HCT116 (cell line): ENCODE measurements around the gene SEMA7A. TPM values are rescaled to one million over a fixed set of nuclear protein-coding genes. Genes with fewer than 3 reads are reported as not detected.

Source experiments
- ATAC-seq: fragments of 200-7000 bp; cut with Tn5 transposase; 2 replicates; pipeline ENCODE4 v1.9.1; 2020; ENCODE audit warnings: mild to moderate bottlenecking, moderate library complexity
- BruUV-seq: library from RNA; stranded (reverse); fragments of 400-500 nt; replicated peaks from 2 replicates; lab custom pipeline; 2021; lab: Mats Ljungman, UMichigan
- CTCF ChIA-PET: fragments of 300-600 bp; sonication (Branson Sonifier 250); formaldehyde crosslinking; loops from one replicate; lab custom pipeline; 2021; ENCODE audit warnings: antibody characterized with exemption; lab: Charles Lee
- POLR2A ChIA-PET: fragments of 300-600, 350-600 bp; sonication (Branson Sonifier 250); formaldehyde crosslinking; loops from one replicate; lab custom pipeline; 2021; ENCODE audit warnings: antibody characterized with exemption; lab: Charles Lee
- RAD21 ChIA-PET, 2 experiments: fragments of 300-600 bp; sonication (Branson Sonifier 250); formaldehyde crosslinking; loops; one replicate each; lab custom pipeline; 2023; ENCODE audit warnings: low total read pairs in 2 of 2; ENCODE audit not compliant: uncharacterized antibody in 2 of 2, unreplicated experiment in 2 of 2, low non-redundant PET in 1 of 2; lab: Charles Lee
- DNase-seq: peaks from one replicate; pipeline ENCODE4 v3.0.0-alpha.2; 2010; ENCODE audit warnings: low read depth, low spot score
- H2AFZ ChIP-seq: fragments of 200-600 bp; shearing (Covaris generic), sonication (generic); 2 replicates; pipeline ENCODE4 v1.6.1; 2017; ENCODE audit warnings: low read depth, mixed run types, mixed read lengths, antibody characterized with exemption, low read length; ENCODE audit not compliant: poor library complexity, severe bottlenecking
- H3K27ac ChIP-seq: 2 replicates; pipeline ENCODE4 v1.5.1; 2012; ENCODE audit warnings: low read depth, low read length
- H3K27me3 ChIP-seq: fragments of 200-600 bp; sonication (generic); 2 replicates; pipeline ENCODE4 v1.6.1; 2016; ENCODE audit warnings: mixed run types, low read length, mixed read lengths; ENCODE audit not compliant: insufficient read depth
- H3K36me3 ChIP-seq, 2 experiments: fragments of 200-500 bp in 1 of 2; fragments of 200-600 bp in 1 of 2; sonication (Bioruptor generic) in 1 of 2; sonication (generic) in 1 of 2; 2 replicates each; pipeline versions ENCODE4 v1.5.1 to v1.6.1; 2014 to 2016; ENCODE audit warnings: low read length in 2 of 2, inconsistent platforms in 1 of 2, mixed read lengths in 1 of 2, mixed run types in 1 of 2; ENCODE audit not compliant: insufficient read depth in 2 of 2, control insufficient read depth in 1 of 2
- H3K4me1 ChIP-seq, 2 experiments: fragments of 200-600 bp in 1 of 2; sonication (generic) in 1 of 2; 2 replicates each; pipeline versions ENCODE4 v1.5.1 to v1.6.1; 2012 to 2017; ENCODE audit warnings: low read length in 2 of 2, inconsistent platforms in 1 of 2, mild to moderate bottlenecking in 1 of 2, mixed read lengths in 1 of 2, mixed run types in 1 of 2, moderate library complexity in 1 of 2; ENCODE audit not compliant: insufficient read depth in 2 of 2, control insufficient read depth in 1 of 2
- H3K4me2 ChIP-seq: fragments of 200-600 bp; sonication (generic); 2 replicates; pipeline ENCODE4 v1.6.1; 2017; ENCODE audit warnings: mixed run types, low read length, mixed read lengths
- H3K4me3 ChIP-seq, 2 experiments: fragments of 200-600 bp in 1 of 2; sonication (generic) in 1 of 2; replicated peaks in 1 of 2; 2 replicates each; pipeline ENCODE4 v1.5.1; 2011 to 2016; ENCODE audit warnings: low read length in 2 of 2, control low read depth in 1 of 2, low read depth in 1 of 2, mild to moderate bottlenecking in 1 of 2, mixed read lengths in 1 of 2, mixed run types in 1 of 2
- H3K79me2 ChIP-seq: fragments of 200-600 bp; sonication (generic); 2 replicates; pipeline ENCODE4 v1.6.1; 2017; ENCODE audit warnings: mild to moderate bottlenecking, mixed run types, low read length, moderate library complexity, mixed read lengths; ENCODE audit not compliant: insufficient read depth
- H3K9ac ChIP-seq: fragments of 200-600 bp; sonication (generic); 2 replicates; pipeline ENCODE4 v1.6.1; 2016; ENCODE audit warnings: low read length, mixed read lengths
- H3K9me2 ChIP-seq: fragments of 200-600 bp; sonication (generic), shearing (Covaris generic); 2 replicates; pipeline ENCODE4 v1.6.1; 2017; ENCODE audit warnings: mixed run types, mild to moderate bottlenecking, moderate library complexity; ENCODE audit not compliant: insufficient read depth
- H3K9me3 ChIP-seq, 2 experiments: fragments of 200-500 bp in 1 of 2; fragments of 200-600 bp in 1 of 2; sonication (Bioruptor generic) in 1 of 2; sonication (generic) in 1 of 2; 2 replicates each; pipeline ENCODE4 v1.6.1; 2014 to 2017; ENCODE audit warnings: low read length in 2 of 2, mixed read lengths in 2 of 2, inconsistent platforms in 1 of 2, low read depth in 1 of 2, mild to moderate bottlenecking in 1 of 2, mixed run types in 1 of 2, moderate library complexity in 1 of 2; ENCODE audit not compliant: control insufficient read depth in 1 of 2, insufficient read depth in 1 of 2
- H4K20me1 ChIP-seq: fragments of 200-600 bp; sonication (generic), shearing (Covaris generic); 2 replicates; pipeline ENCODE4 v1.6.1; 2017; ENCODE audit warnings: mixed run types, mild to moderate bottlenecking, moderate library complexity; ENCODE audit not compliant: insufficient read depth
- CBX3 ChIP-seq: IDR thresholded peaks from 2 replicates; pipeline ENCODE4 v1.6.1; 2012; ENCODE audit warnings: low read depth
- EGR1 ChIP-seq: IDR thresholded peaks from 2 replicates; pipeline ENCODE4 v1.6.1; 2012; ENCODE audit warnings: low read depth
- ELF1 ChIP-seq: IDR thresholded peaks from 2 replicates; pipeline ENCODE4 v1.6.1; 2012; ENCODE audit warnings: low read depth, borderline replicate concordance
- EZH2 ChIP-seq: fragments of 200-600 bp; sonication (generic); IDR thresholded peaks from 2 replicates; pipeline ENCODE4 v1.6.1; 2017; ENCODE audit warnings: antibody characterized with exemption, mixed run types
- EZH2phosphoT487 ChIP-seq: fragments of 200-600 bp; IDR thresholded peaks from 2 replicates; pipeline ENCODE4 v1.6.1; 2018; ENCODE audit warnings: antibody characterized with exemption, borderline replicate concordance
- FOSL1 ChIP-seq: IDR thresholded peaks from 2 replicates; pipeline ENCODE4 v1.6.1; 2012; ENCODE audit warnings: low read depth
- POLR2A ChIP-seq: IDR thresholded peaks from 2 replicates; pipeline ENCODE4 v1.7.0; 2011; ENCODE audit warnings: borderline replicate concordance; ENCODE audit not compliant: insufficient read depth, insufficient read length; ENCODE audit errors: extremely low read depth
- POLR2AphosphoS5 ChIP-seq: IDR thresholded peaks from 2 replicates; pipeline ENCODE4 v1.6.1; 2011; ENCODE audit warnings: mild to moderate bottlenecking, low read depth, low read length, moderate library complexity
- RAD21 ChIP-seq: IDR thresholded peaks from 2 replicates; pipeline ENCODE4 v1.6.1; 2012; ENCODE audit warnings: low read depth, mild to moderate bottlenecking
- SP1 ChIP-seq: IDR thresholded peaks from 2 replicates; pipeline ENCODE4 v1.6.1; 2012; ENCODE audit warnings: low read depth
- YY1 ChIP-seq: IDR thresholded peaks from 2 replicates; pipeline ENCODE4 v1.6.1; 2011; ENCODE audit warnings: low read length, low read depth, moderate library complexity, mild to moderate bottlenecking; ENCODE audit not compliant: insufficient replicate concordance; ENCODE audit errors: extremely low read depth
- ZNF274 ChIP-seq: fragments of 200-500 bp; sonication (Bioruptor generic); IDR thresholded peaks from 2 replicates; pipeline ENCODE4 v1.6.1; 2014; ENCODE audit warnings: mild to moderate bottlenecking, low read depth, low read length, inconsistent platforms
- intact Hi-C: fragments of 100-400 bp; cut with micrococcal nuclease; formaldehyde crosslinking; loops from 2 replicates; pipeline ENCODE4 v1.10.0; 2022
- total RNA-seq: library from RNA; stranded (reverse); gene quantifications from one replicate; pipeline ENCODE4 v1.2.1, GENCODE V29; 2021; ENCODE audit not compliant: unreplicated experiment
- TF ChIP-seq, protein P1 (sequence below): IDR thresholded peaks from 2 replicates; pipeline ENCODE4 v1.6.1; 2012
- TF ChIP-seq, protein P2 (sequence below), 3 experiments: fragments of 200-600 bp in 1 of 3; sonication (generic) in 1 of 3; IDR thresholded peaks in 2 of 3; conservative IDR thresholded peaks in 1 of 3; 2 replicates each; pipeline ENCODE4 v1.5.1; 2012 to 2017; ENCODE audit warnings: low read depth in 2 of 3, low read length in 2 of 3, antibody characterized with exemption in 1 of 3, borderline replicate concordance in 1 of 3, control low read depth in 1 of 3, mild to moderate bottlenecking in 1 of 3, mixed read lengths in 1 of 3, mixed run types in 1 of 3, moderate library complexity in 1 of 3; ENCODE audit not compliant: insufficient read depth in 1 of 3
- TF ChIP-seq, protein P3 (sequence below): IDR thresholded peaks from 2 replicates; pipeline ENCODE4 v1.6.1; 2012

Gene SEMA7A
- total RNA-seq, 1 experiment from 2014 or later = 13.8 TPM

DNA sequence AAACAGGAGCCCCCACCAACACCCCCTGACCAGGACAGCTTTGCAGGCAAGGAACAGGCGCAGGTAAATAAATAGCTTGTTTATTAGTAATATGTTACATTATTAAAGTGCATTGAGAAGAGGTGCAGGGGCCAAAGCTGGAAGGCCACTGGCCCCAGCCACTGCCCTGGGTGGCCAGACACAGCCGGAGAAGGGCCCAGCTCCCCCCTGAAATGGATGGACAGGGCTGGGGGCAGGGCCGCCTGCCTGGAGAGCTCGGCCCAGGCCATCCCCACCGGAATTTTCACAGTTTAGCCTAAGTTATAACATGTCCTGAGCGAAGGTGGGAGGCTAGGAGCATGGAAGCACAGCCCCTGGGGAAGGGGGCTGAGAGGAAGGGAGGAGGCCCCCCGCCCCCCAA is 24.5 kb downstream of the SEMA7A start:
- no peak overlapping the region for H3K27ac ChIP-seq
- RAD21 ChIA-PET = no interaction called here

DNA sequence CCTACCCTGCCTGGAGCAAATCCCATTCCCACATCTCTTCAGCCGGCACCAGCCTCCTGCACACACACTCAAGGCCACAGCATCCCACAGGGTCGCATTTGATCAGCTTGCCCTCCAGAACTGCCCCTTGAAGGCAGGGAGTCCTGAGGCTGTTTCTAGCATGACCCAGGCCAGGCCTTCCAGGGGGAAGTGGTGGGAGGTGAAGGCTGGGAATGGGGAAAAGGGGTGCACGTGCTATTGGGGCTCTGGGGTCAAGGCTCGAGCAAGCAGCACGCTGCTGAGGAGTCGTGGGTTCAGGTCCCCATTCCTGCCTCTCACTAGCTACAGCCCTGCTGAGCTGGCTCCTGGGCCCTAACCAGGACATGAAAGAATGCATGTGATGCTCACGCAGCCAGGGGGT is 24.9 kb downstream of the SEMA7A start:
- intact Hi-C loops = no loop called here
- BruUV-seq = no TSS peak
- ChIA-PET CTCF (no interaction called here), POLR2A (no interaction called here), RAD21 (no interaction called here)
- Histone ChIP-seq H3K4me3 (no peak overlapping the region), H3K27ac (no peak overlapping the region), H3K4me2 (no peak overlapping the region), H3K27me3 (no peaks in the 10 kb centered on the region), H4K20me1 (no peaks in the 10 kb centered on the region), H3K79me2 (no peaks in the 10 kb centered on the region), H3K9me3 (no peaks in the 10 kb centered on the region), H2AFZ (no peak overlapping the region), H3K9me2 (no peaks in the 10 kb centered on the region), H3K4me1 (peaks cover 18 to 43% of the 10 kb centered on the region in 2 experiments), H3K36me3 (peaks cover 0 to 17% of the 10 kb centered on the region in 2 experiments; a peak in 1 of 4 replicates), H3K9ac (no peak overlapping the region; the same call in 1 of the 2 replicates)
- ATAC-seq = no peak
- TF ChIP-seq, protein P1, sequence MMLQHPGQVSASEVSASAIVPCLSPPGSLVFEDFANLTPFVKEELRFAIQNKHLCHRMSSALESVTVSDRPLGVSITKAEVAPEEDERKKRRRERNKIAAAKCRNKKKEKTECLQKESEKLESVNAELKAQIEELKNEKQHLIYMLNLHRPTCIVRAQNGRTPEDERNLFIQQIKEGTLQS = no peak
- TF ChIP-seq RAD21 = no peak
- TF ChIP-seq ZNF274 = no peak
- TF ChIP-seq FOSL1 = no peak
- TF ChIP-seq, protein P2, sequence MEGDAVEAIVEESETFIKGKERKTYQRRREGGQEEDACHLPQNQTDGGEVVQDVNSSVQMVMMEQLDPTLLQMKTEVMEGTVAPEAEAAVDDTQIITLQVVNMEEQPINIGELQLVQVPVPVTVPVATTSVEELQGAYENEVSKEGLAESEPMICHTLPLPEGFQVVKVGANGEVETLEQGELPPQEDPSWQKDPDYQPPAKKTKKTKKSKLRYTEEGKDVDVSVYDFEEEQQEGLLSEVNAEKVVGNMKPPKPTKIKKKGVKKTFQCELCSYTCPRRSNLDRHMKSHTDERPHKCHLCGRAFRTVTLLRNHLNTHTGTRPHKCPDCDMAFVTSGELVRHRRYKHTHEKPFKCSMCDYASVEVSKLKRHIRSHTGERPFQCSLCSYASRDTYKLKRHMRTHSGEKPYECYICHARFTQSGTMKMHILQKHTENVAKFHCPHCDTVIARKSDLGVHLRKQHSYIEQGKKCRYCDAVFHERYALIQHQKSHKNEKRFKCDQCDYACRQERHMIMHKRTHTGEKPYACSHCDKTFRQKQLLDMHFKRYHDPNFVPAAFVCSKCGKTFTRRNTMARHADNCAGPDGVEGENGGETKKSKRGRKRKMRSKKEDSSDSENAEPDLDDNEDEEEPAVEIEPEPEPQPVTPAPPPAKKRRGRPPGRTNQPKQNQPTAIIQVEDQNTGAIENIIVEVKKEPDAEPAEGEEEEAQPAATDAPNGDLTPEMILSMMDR (IDR thresholded peaks at IDR 0.05 in 2 of 3, conservative IDR thresholded peaks at IDR 0.05 in 1 of 3; ENCODE audit: borderline replicate concordance in 1 of 3, insufficient read depth in 1 of 3, low read depth in 2 of 3, low read length in 2 of 3) = no peak
- no peak for TF ChIP-seq POLR2A
- TF ChIP-seq EGR1 = no peak
- TF ChIP-seq YY1 = no peak
- TF ChIP-seq, protein P3, sequence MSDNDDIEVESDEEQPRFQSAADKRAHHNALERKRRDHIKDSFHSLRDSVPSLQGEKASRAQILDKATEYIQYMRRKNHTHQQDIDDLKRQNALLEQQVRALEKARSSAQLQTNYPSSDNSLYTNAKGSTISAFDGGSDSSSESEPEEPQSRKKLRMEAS = no peak
- no peak for TF ChIP-seq POLR2AphosphoS5
- no peak for TF ChIP-seq SP1
- TF ChIP-seq ELF1 = no peak
- DNase-seq = no peak

More for the DNA sequence above, 24.5 kb downstream of the SEMA7A start:
- POLR2A ChIA-PET = no interaction called here
- no peaks in the 10 kb centered on the region for H3K9me3 ChIP-seq
- no peak for TF ChIP-seq POLR2A
- no peak for TF ChIP-seq EZH2phosphoT487
- no peak for TF ChIP-seq POLR2AphosphoS5
- TF ChIP-seq ELF1 = no peak
- no peak for TF ChIP-seq EZH2
- no peak for TF ChIP-seq RAD21
- TF ChIP-seq CBX3 = no peak
- no peak for TF ChIP-seq SP1
- TF ChIP-seq, all 23 proteins: peak for 0
- Histone ChIP-seq H2AFZ (no peak overlapping the region), H3K79me2 (no peaks in the 10 kb centered on the region), H3K4me2 (no peak overlapping the region), H3K9me2 (no peaks in the 10 kb centered on the region), H3K4me3 (no peak overlapping the region), H3K9ac (no peak overlapping the region), H3K36me3 (peaks cover 0 to 22% of the 10 kb centered on the region in 2 experiments; a peak in 1 of 4 replicates), H4K20me1 (no peaks in the 10 kb centered on the region), H3K27me3 (no peaks in the 10 kb centered on the region), H3K4me1 (peaks cover 18 to 43% of the 10 kb centered on the region in 2 experiments)
- intact Hi-C loops = no loop called here
- no TSS peak for BruUV-seq
- CTCF ChIA-PET = no interaction called here
- DNase-seq (no peak), ATAC-seq (no peak)
